Measurements from ENCODE around the gene AP1S2. TPM values are rescaled to one million over a fixed set of nuclear protein-coding genes. Genes with fewer than 3 reads are reported as not detected.

AP1S2 gene
- total RNA-seq, 2 experiments from 2014 or later: 40.2 to 49.5 TPM

DNA sequence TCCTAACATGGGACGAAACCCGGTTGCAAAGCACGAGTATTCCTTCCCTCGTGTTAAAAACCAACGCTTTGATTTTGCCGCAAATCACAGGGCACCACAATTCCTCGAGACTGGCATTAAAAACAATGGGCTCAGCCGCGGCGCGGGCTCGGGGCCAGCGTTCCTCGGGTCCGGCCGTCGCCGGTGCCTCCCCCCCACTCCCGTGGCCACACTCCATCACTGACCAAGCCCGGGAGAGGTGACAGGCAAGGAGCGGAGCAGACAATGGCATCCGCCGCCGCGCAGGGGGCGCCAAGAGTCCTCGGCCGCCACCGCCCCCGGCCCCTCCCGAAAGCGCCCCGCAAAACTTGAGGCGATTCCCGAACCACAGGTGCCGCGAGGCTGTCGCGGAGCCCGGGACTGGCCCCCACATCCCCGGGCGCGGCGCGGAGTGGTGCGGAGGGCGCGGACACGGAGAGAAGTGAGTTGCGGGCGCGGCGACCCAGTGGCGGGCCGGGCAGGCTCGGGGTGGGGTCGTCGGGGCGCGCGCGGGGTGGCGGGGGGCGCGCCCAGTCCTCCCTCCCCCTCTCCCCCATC, 445 bp downstream of the AP1S2 start:
- ChIA-PET POLR2A (interaction anchor here (0.6 to 1.4 kb wide), 7 partner anchors 29 to 950 kb away, joined by 3 to 4 read pairs (median 3); no protein-coding TSS in a partner anchor), CTCF (ENCODE audit: unreplicated experiment) (interaction anchor here (0.6 kb wide), 3 partner anchors 82 to 447 kb away, joined by 3 to 4 read pairs (median 3); no protein-coding TSS in a partner anchor)
- Histone ChIP-seq H4K20me1 (ENCODE audit: insufficient read depth, low read length) (no peaks in the 10 kb centered on the region), H3K4me1 (ENCODE audit: insufficient read depth, low read length, poor library complexity, severe bottlenecking) (peaks cover 33% of the 10 kb centered on the region), H3K4me2 (ENCODE audit: low read length) (peak overlapping the region; percentile 91), H3K27ac (ENCODE audit: low read depth, low read length, poor library complexity, severe bottlenecking) (peak overlapping the region; percentile 95), H3K79me2 (ENCODE audit: insufficient read depth, low read depth, low read length) (peaks cover 21% of the 10 kb centered on the region; the same call in 1 of the 2 replicates), H3K4me3 (ENCODE audit: low read depth, low read length, poor library complexity, severe bottlenecking) (peak overlapping the region; percentile 85), H3K9me3 (ENCODE audit: low read length) (no peaks in the 10 kb centered on the region), H3K36me3 (ENCODE audit: insufficient read depth, low read length) (peaks cover 25% of the 10 kb centered on the region), H2AFZ (ENCODE audit: low read length) (peak overlapping the region; percentile 57; the same call in 1 of the 2 replicates), H3K9me2 (ENCODE audit: insufficient read depth, low read length) (no peaks in the 10 kb centered on the region)
- intact Hi-C loops (cut with micrococcal nuclease; ENCODE audit: unreplicated experiment): loop anchor here (1.0 to 5.0 kb wide), 3 partner anchors 49 to 283 kb away; partner anchors contain the start of gene GRPR
- peak; percentile 55 for DNase-seq (ENCODE audit: low spot score)
- no TSS peak for BruUV-seq (replicated peaks)
- TF ChIP-seq, protein P1, sequence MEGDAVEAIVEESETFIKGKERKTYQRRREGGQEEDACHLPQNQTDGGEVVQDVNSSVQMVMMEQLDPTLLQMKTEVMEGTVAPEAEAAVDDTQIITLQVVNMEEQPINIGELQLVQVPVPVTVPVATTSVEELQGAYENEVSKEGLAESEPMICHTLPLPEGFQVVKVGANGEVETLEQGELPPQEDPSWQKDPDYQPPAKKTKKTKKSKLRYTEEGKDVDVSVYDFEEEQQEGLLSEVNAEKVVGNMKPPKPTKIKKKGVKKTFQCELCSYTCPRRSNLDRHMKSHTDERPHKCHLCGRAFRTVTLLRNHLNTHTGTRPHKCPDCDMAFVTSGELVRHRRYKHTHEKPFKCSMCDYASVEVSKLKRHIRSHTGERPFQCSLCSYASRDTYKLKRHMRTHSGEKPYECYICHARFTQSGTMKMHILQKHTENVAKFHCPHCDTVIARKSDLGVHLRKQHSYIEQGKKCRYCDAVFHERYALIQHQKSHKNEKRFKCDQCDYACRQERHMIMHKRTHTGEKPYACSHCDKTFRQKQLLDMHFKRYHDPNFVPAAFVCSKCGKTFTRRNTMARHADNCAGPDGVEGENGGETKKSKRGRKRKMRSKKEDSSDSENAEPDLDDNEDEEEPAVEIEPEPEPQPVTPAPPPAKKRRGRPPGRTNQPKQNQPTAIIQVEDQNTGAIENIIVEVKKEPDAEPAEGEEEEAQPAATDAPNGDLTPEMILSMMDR (conservative IDR thresholded peaks at IDR 0.05; ENCODE audit: low read length): peak; percentile 50; the same call in 1 of the 2 replicates
- no peak for TF ChIP-seq EZH2phosphoT487 (IDR thresholded peaks at IDR 0.05; ENCODE audit: borderline replicate concordance, low read depth, low read length)

DNA sequence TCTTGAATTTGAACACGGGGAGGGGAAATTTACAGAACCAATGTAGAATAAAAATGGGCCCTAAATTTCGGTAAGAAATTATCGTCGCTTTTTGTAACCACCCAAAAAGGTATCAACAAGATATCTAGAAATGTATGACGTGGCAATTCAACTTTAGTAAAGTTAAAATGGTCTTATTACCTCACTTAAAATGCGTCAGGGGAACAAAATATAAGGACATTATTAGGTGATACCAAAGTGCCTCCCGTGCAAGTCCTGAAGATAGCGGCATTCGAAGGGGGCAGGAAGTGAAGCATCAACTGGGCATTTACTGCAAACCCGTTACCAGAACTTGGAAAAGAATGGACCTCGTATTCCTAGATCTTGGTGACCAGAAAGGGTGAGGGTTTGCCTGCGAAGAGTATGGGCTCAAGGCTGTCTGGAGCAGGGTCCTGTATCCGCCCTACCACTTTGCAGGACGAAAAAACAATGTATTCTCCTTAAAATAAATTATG, 980 bp downstream of the AP1S2 start:
- Histone ChIP-seq H3K4me1 (ENCODE audit: insufficient read depth, low read length, poor library complexity, severe bottlenecking) (peaks cover 33% of the 10 kb centered on the region), H2AFZ (ENCODE audit: low read length) (peak overlapping the region; percentile 57; the same call in 1 of the 2 replicates), H3K4me3 (ENCODE audit: low read depth, low read length, poor library complexity, severe bottlenecking) (peak overlapping the region; percentile 85), H3K36me3 (ENCODE audit: insufficient read depth, low read length) (peaks cover 28% of the 10 kb centered on the region), H3K27ac (ENCODE audit: low read depth, low read length, poor library complexity, severe bottlenecking) (peak overlapping the region; percentile 95), H3K9me2 (ENCODE audit: insufficient read depth, low read length) (no peaks in the 10 kb centered on the region), H4K20me1 (ENCODE audit: insufficient read depth, low read length) (no peaks in the 10 kb centered on the region), H3K79me2 (ENCODE audit: insufficient read depth, low read depth, low read length) (peaks cover 21% of the 10 kb centered on the region; the same call in 1 of the 2 replicates), H3K9me3 (ENCODE audit: low read length) (no peaks in the 10 kb centered on the region), H3K4me2 (ENCODE audit: low read length) (peak overlapping the region; percentile 91)
- no peak for TF ChIP-seq EZH2phosphoT487 (IDR thresholded peaks at IDR 0.05; ENCODE audit: borderline replicate concordance, low read depth, low read length)
- TF ChIP-seq, protein P1 (conservative IDR thresholded peaks at IDR 0.05; ENCODE audit: low read length): no peak
- peak; percentile 10 for DNase-seq (ENCODE audit: low spot score)
- BruUV-seq (replicated peaks): TSS peak; percentile 68
- CTCF ChIA-PET (ENCODE audit: unreplicated experiment): no interaction called here
- intact Hi-C loops (cut with micrococcal nuclease; ENCODE audit: unreplicated experiment): loop anchor here (1.0 to 5.0 kb wide), 4 partner anchors 50 to 283 kb away; partner anchors contain the start of gene GRPR
- POLR2A ChIA-PET: no interaction called here

DNA sequence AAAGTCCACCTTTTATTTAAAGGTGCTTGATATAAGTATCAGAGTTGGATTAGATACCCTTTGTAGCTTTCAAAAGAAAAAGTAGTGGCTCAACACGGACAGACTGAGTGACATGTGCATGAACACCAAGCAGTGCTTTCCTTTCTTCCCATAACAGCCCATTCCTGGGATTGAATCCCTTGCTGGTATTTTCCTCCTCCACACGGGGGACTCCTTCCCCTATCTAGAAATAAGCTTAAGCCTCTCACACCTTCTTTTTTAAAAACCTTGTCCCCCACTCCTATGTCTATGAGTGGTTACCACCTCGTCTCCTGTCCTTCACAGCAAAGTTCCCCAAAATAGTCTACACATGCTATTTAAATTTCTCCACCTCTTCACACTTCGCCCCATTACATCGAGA, 5.1 kb downstream of the AP1S2 start:
- Histone ChIP-seq H3K9me2 (ENCODE audit: insufficient read depth, low read length) (no peaks in the 10 kb centered on the region), H3K36me3 (ENCODE audit: insufficient read depth, low read length) (peaks cover 67% of the 10 kb centered on the region), H4K20me1 (ENCODE audit: insufficient read depth, low read length) (no peaks in the 10 kb centered on the region), H2AFZ (ENCODE audit: low read length) (no peak overlapping the region), H3K27ac (ENCODE audit: low read depth, low read length, poor library complexity, severe bottlenecking) (no peak overlapping the region), H3K9me3 (ENCODE audit: low read length) (no peaks in the 10 kb centered on the region), H3K4me2 (ENCODE audit: low read length) (no peak overlapping the region), H3K4me3 (ENCODE audit: low read depth, low read length, poor library complexity, severe bottlenecking) (no peak overlapping the region), H3K4me1 (ENCODE audit: insufficient read depth, low read length, poor library complexity, severe bottlenecking) (peaks cover 16% of the 10 kb centered on the region), H3K79me2 (ENCODE audit: insufficient read depth, low read depth, low read length) (peaks cover 25% of the 10 kb centered on the region; the same call in 1 of the 2 replicates)
- ChIA-PET POLR2A (interaction anchor here (0.6 to 1.1 kb wide), 3 partner anchors 14 to 122 kb away, joined by 3 to 6 read pairs (median 3); no protein-coding TSS in a partner anchor), CTCF (ENCODE audit: unreplicated experiment) (no interaction called here)
- DNase-seq (ENCODE audit: low spot score): no peak
- BruUV-seq (replicated peaks): no TSS peak
- intact Hi-C loops (cut with micrococcal nuclease; ENCODE audit: unreplicated experiment): no loop called here
- TF ChIP-seq, protein P1 (conservative IDR thresholded peaks at IDR 0.05; ENCODE audit: low read length): peak; percentile 47
- TF ChIP-seq EZH2phosphoT487 (IDR thresholded peaks at IDR 0.05; ENCODE audit: borderline replicate concordance, low read depth, low read length): no peak
